H1 (cell line): ENCODE results near the gene KANSL2. TPM values are rescaled to one million over a fixed set of nuclear protein-coding genes. Genes with fewer than 3 reads are reported as not detected.

ENCODE experiments used
- CTCF ChIA-PET: fragments of 300-600 bp; sonication (Branson Sonifier 250); formaldehyde crosslinking; loops from one replicate; lab custom pipeline; 2021; ENCODE audit not compliant: partially characterized antibody; lab: Charles Lee
- POLR2A ChIA-PET: fragments of 300-600 bp; sonication (Branson Sonifier 250); formaldehyde crosslinking; loops from one replicate; lab custom pipeline; 2021; ENCODE audit warnings: inconsistent platforms; ENCODE audit not compliant: partially characterized antibody; lab: Charles Lee
- DNase-seq, 2 experiments: peaks; one replicate each; pipeline versions ENCODE4 v3.0.0 to v3.0.0-alpha.2; 2010 to 2022; ENCODE audit warnings: low spot score in 2 of 2, low read depth in 1 of 2, mixed read lengths in 1 of 2
- FAIRE-seq: peaks from 2 replicates; lab custom pipeline; 2011; peaks lifted over from hg19 to GRCh38; lab: Jason Lieb, UNC
- H2AFZ ChIP-seq: 2 replicates; pipeline ENCODE4 v1.8.1; 2012; ENCODE audit warnings: low read length, inconsistent platforms
- H2AK5ac ChIP-seq: 2 replicates; pipeline ENCODE4 v1.6.1; 2013; ENCODE audit warnings: low read depth, low read length
- H2BK120ac ChIP-seq: replicated peaks from 2 replicates; pipeline ENCODE3; 2013; ENCODE audit warnings: low read depth, low read length, inconsistent platforms
- H2BK12ac ChIP-seq: 2 replicates; pipeline ENCODE4 v1.6.1; 2013; ENCODE audit warnings: low read depth, low read length
- H2BK15ac ChIP-seq: 2 replicates; pipeline ENCODE4 v1.6.1; 2013; ENCODE audit warnings: low read length
- H2BK20ac ChIP-seq: 2 replicates; pipeline ENCODE4 v1.6.1; 2013; ENCODE audit warnings: low read length
- H2BK5ac ChIP-seq: 2 replicates; pipeline ENCODE4 v1.6.1; 2013; ENCODE audit warnings: low read depth, low read length
- H3K14ac ChIP-seq: 2 replicates; pipeline ENCODE4 v1.6.1; 2013; ENCODE audit warnings: inconsistent platforms; ENCODE audit not compliant: insufficient read length
- H3K18ac ChIP-seq: 2 replicates; pipeline ENCODE4 v1.6.1; 2013; ENCODE audit warnings: low read length; ENCODE audit errors: extremely low read depth
- H3K23ac ChIP-seq: 2 replicates; pipeline ENCODE4 v1.6.1; 2013; ENCODE audit warnings: inconsistent platforms; ENCODE audit not compliant: insufficient read length
- H3K23me2 ChIP-seq: 2 replicates; pipeline ENCODE4 v1.6.1; 2013; ENCODE audit warnings: low read depth, low read length
- H3K27ac ChIP-seq: 2 replicates; pipeline ENCODE4 v1.6.1; 2011; ENCODE audit warnings: low read depth, low read length, inconsistent platforms
- H3K27me3 ChIP-seq, 4 experiments: replicated peaks in 1 of 4; 1 replicate in 1 of 4; 2 replicates in 3 of 4; pipeline versions ENCODE4 v1.6.1 to v1.8.1; 2011 to 2013; ENCODE audit warnings: low read length in 3 of 4, mild to moderate bottlenecking in 3 of 4, inconsistent platforms in 2 of 4, mixed read lengths in 2 of 4, moderate library complexity in 1 of 4; ENCODE audit not compliant: control insufficient read depth in 3 of 4, insufficient read depth in 3 of 4; ENCODE audit errors: extremely low read depth in 1 of 4
- H3K36me3 ChIP-seq, 4 experiments: 2 replicates each; pipeline versions ENCODE4 v1.6.1 to v1.8.1; 2011 to 2013; ENCODE audit warnings: mild to moderate bottlenecking in 4 of 4, low read length in 3 of 4, moderate library complexity in 2 of 4, control low read depth in 1 of 4, inconsistent platforms in 1 of 4; ENCODE audit not compliant: insufficient read depth in 4 of 4, control insufficient read depth in 2 of 4
- H3K4ac ChIP-seq: replicated peaks from 2 replicates; pipeline ENCODE3; 2013; ENCODE audit warnings: low read length, low read depth, mixed read lengths, inconsistent platforms; ENCODE audit not compliant: insufficient read length
- H3K4me1 ChIP-seq, 4 experiments: replicated peaks in 1 of 4; 1 replicate in 1 of 4; 2 replicates in 3 of 4; pipeline versions ENCODE4 v1.6.1 to v1.8.1; 2011 to 2013; ENCODE audit warnings: low read length in 3 of 4, inconsistent platforms in 2 of 4, mixed read lengths in 1 of 4; ENCODE audit not compliant: insufficient read depth in 4 of 4, control insufficient read depth in 3 of 4
- H3K4me2 ChIP-seq, 2 experiments: 2 replicates each; pipeline versions ENCODE4 v1.6.1 to v1.8.1; 2011 to 2013; ENCODE audit warnings: low read depth in 2 of 2, low read length in 2 of 2, control low read depth in 1 of 2, inconsistent platforms in 1 of 2, mild to moderate bottlenecking in 1 of 2; ENCODE audit not compliant: insufficient read depth in 1 of 2
- H3K4me3 ChIP-seq, 4 experiments: fragments of 200-600, 300-600 bp in 1 of 4; sonication (generic), shearing (Covaris generic), sonication (Bioruptor Twin) in 1 of 4; 2 replicates each; pipeline versions ENCODE4 v1.5.1 to v1.8.1; 2011 to 2016; ENCODE audit warnings: low read length in 4 of 4, low read depth in 3 of 4, control low read depth in 2 of 4, inconsistent platforms in 2 of 4, mild to moderate bottlenecking in 2 of 4, mixed read lengths in 1 of 4, moderate library complexity in 1 of 4; ENCODE audit not compliant: insufficient read depth in 2 of 4; ENCODE audit errors: extremely low read depth in 1 of 4
- H3K56ac ChIP-seq: replicated peaks from 2 replicates; pipeline ENCODE3; 2013; ENCODE audit warnings: low read depth, mild to moderate bottlenecking, mixed read lengths, low read length, inconsistent platforms; ENCODE audit not compliant: insufficient read length
- H3K79me1 ChIP-seq: 2 replicates; pipeline ENCODE4 v1.6.1; 2013; ENCODE audit warnings: low read depth, low read length, control low read depth
- H3K79me2 ChIP-seq, 2 experiments: 2 replicates each; pipeline versions ENCODE4 v1.6.1 to v1.8.1; 2012 to 2013; ENCODE audit warnings: low read length in 2 of 2, mild to moderate bottlenecking in 2 of 2, inconsistent platforms in 1 of 2; ENCODE audit not compliant: insufficient read depth in 2 of 2, control insufficient read depth in 1 of 2
- H3K9ac ChIP-seq, 4 experiments: replicated peaks in 1 of 4; 1 replicate in 1 of 4; 2 replicates in 3 of 4; pipeline versions ENCODE4 v1.6.1 to v1.8.1; 2011 to 2013; ENCODE audit warnings: low read depth in 3 of 4, low read length in 3 of 4, control low read depth in 2 of 4, mild to moderate bottlenecking in 2 of 4, moderate library complexity in 2 of 4, inconsistent platforms in 1 of 4; ENCODE audit errors: extremely low read depth in 1 of 4
- H3K9me3 ChIP-seq, 2 experiments: 2 replicates each; pipeline versions ENCODE4 v1.6.1 to v1.8.1; 2012 to 2013; ENCODE audit warnings: mild to moderate bottlenecking in 2 of 2, moderate library complexity in 2 of 2, control low read depth in 1 of 2, inconsistent platforms in 1 of 2, low read depth in 1 of 2, low read length in 1 of 2, mixed read lengths in 1 of 2; ENCODE audit not compliant: insufficient read depth in 2 of 2
- H4K20me1 ChIP-seq, 2 experiments: replicated peaks in 1 of 2; 2 replicates each; pipeline versions ENCODE3 to v1.8.1; 2011 to 2013; ENCODE audit warnings: inconsistent platforms in 2 of 2, low read length in 2 of 2, mild to moderate bottlenecking in 1 of 2; ENCODE audit not compliant: insufficient read depth in 2 of 2, control insufficient read depth in 1 of 2
- H4K5ac ChIP-seq: 2 replicates; pipeline ENCODE4 v1.6.1; 2013; ENCODE audit warnings: low read length, low read depth, mixed read lengths, inconsistent platforms; ENCODE audit not compliant: insufficient read length
- H4K8ac ChIP-seq: 2 replicates; pipeline ENCODE4 v1.8.0; 2013; ENCODE audit warnings: mild to moderate bottlenecking, moderate library complexity, low read length, inconsistent platforms; ENCODE audit not compliant: insufficient read depth; ENCODE audit errors: extremely low read depth
- H4K91ac ChIP-seq: replicated peaks from 2 replicates; pipeline ENCODE3; 2013; ENCODE audit warnings: low read length, mixed read lengths, inconsistent platforms; ENCODE audit not compliant: insufficient read length
- CHD2 ChIP-seq: IDR thresholded peaks from 2 replicates; pipeline ENCODE4 v1.6.1; 2012; ENCODE audit warnings: low read length, improper control_type of control experiment
- CTCF ChIP-seq, 3 experiments: IDR thresholded peaks; 1 replicate in 2 of 3; 2 replicates in 1 of 3; pipeline versions ENCODE4 v1.5.1 to v1.6.1; 2011; ENCODE audit warnings: low read length in 3 of 3, mild to moderate bottlenecking in 3 of 3, inconsistent platforms in 2 of 3, low read depth in 1 of 3, moderate library complexity in 1 of 3; ENCODE audit not compliant: insufficient read depth in 1 of 3; ENCODE audit errors: control extremely low read depth in 1 of 3
- NANOG ChIP-seq: IDR thresholded peaks from 2 replicates; pipeline ENCODE4 v1.6.1; 2011; ENCODE audit warnings: low read length, low read depth, mild to moderate bottlenecking, inconsistent platforms; ENCODE audit not compliant: insufficient read depth, poor library complexity, severe bottlenecking
- NRF1 ChIP-seq: IDR thresholded peaks from 2 replicates; pipeline ENCODE4 v1.6.1; 2011; ENCODE audit warnings: mild to moderate bottlenecking, low read depth, low read length, improper control_type of control experiment
- POLR2AphosphoS5 ChIP-seq: IDR thresholded peaks from 2 replicates; pipeline ENCODE4 v1.6.1; 2011; ENCODE audit warnings: low read depth, low read length
- RNF2 ChIP-seq: fragments of 200-900, 300-1000 bp; sonication (generic); IDR thresholded peaks from 2 replicates; pipeline ENCODE4 v1.7.1; 2016; ENCODE audit warnings: borderline replicate concordance, low read depth, mild to moderate bottlenecking, antibody characterized with exemption, low read length; ENCODE audit not compliant: poor library complexity, severe bottlenecking; ENCODE audit errors: missing control alignments
- SRF ChIP-seq: IDR thresholded peaks from 2 replicates; pipeline ENCODE4 v1.6.1; 2011; ENCODE audit warnings: mild to moderate bottlenecking, low read depth, low read length, moderate library complexity
- TAF1 ChIP-seq: IDR thresholded peaks from 2 replicates; pipeline ENCODE4 v1.6.1; 2011; ENCODE audit warnings: mild to moderate bottlenecking, low read depth, low read length
- TBP ChIP-seq: IDR thresholded peaks from 2 replicates; pipeline ENCODE4 v1.6.1; 2011; ENCODE audit warnings: low read depth, low read length, improper control_type of control experiment
- USF2 ChIP-seq: IDR thresholded peaks from 2 replicates; pipeline ENCODE4 v1.6.1; 2011; ENCODE audit warnings: low read length, improper control_type of control experiment
- WGBS, 2 experiments: shearing (Covaris generic) in 1 of 2; methylation state at CpG; one replicate each; pipeline versions ENCODE4 v1.1.6 to v1.1.7; 2013 to 2015; ENCODE audit warnings: low lambda C conversion rate in 2 of 2, mixed read lengths in 2 of 2, inconsistent platforms in 1 of 2, low coverage in 1 of 2, missing lambda C conversion rate in 1 of 2; ENCODE audit not compliant: insufficient replicate concordance in 2 of 2, insufficient coverage in 1 of 2, insufficient read length in 1 of 2; ENCODE audit errors: extremely low coverage in 1 of 2, missing lambda C conversion rate in 1 of 2; 5-methylcytosine and 5-hydroxymethylcytosine counted together
- polyA plus RNA-seq, 7 experiments: library from polyadenylated mRNA; depleted of rRNA in 3 of 7; stranded (reverse) in 5 of 7; unstranded in 2 of 7; fragments of >200 nt in 5 of 7; fragments of 200-250 nt in 2 of 7; gene quantifications; 1 replicate in 5 of 7; 2 replicates in 1 of 7; 4 replicates in 1 of 7; pipeline versions ENCODE4 v1.2.1 to v1.2.3, GENCODE V29; 2011 to 2013; ENCODE audit warnings: missing spikeins in 2 of 7, mixed read lengths in 2 of 7
- total RNA-seq: library from RNA; stranded (reverse); fragmentation: NEBNext Ultra II Directional; extraction: Animal tissue kit (Norgen Biotek cat#: 25700); gene quantifications from 2 replicates; pipeline ENCODE4 v1.2.1, GENCODE V29; 2021

The KANSL2 gene
- total and polyA plus RNA-seq, 2 of the 8 experiments (the other 6 are each of a cell fraction or from before 2014, with no cell fraction given): 48.4 to 50.7 TPM

DNA sequence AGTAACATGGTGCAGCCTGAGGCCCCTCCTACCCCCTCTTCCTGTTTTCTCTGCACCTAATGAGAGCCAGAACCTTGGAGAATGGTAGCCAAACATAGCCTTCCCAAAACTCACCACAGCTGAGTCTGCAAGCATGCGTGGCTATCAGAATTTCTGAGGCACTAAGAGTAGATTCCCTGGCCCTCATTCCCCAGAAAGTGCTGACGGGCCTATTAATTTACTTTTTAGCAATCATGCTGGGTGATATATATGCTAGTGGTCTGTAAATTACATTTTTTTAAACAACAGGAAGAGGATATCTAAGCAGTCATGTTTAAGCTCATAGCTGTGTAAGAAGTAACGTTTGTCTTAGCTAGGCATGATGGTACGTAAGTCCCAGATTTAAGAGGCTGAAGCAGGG is 30.4 kb downstream of the KANSL2 start:
- no peak for DNase-seq
- Histone ChIP-seq H3K4ac (no peak overlapping the region), H4K5ac (no peak overlapping the region), H3K9me3 (no peaks in the 10 kb centered on the region), H4K91ac (no peak overlapping the region), H3K36me3 (peaks cover 19 to 66% (median 46%) of the 10 kb centered on the region in 4 experiments), H3K18ac (no peak overlapping the region), H3K4me2 (no peak overlapping the region), H2BK15ac (no peak overlapping the region), H3K79me2 (no peaks in the 10 kb centered on the region), H3K56ac (no peak overlapping the region), H2BK20ac (no peak overlapping the region), H2AFZ (no peak overlapping the region), H3K14ac (no peak overlapping the region), H3K9ac (no peak overlapping the region), H2BK120ac (no peak overlapping the region), H2BK12ac (no peak overlapping the region), H2AK5ac (no peak overlapping the region), H3K4me3 (no peak overlapping the region), H3K23me2 (no peaks in the 10 kb centered on the region), H3K4me1 (no peaks in the 10 kb centered on the region), H3K23ac (no peak overlapping the region), H2BK5ac (no peak overlapping the region), H3K79me1 (no peaks in the 10 kb centered on the region), H4K8ac (no peak overlapping the region), H3K27ac (no peak overlapping the region), H3K27me3 (no peaks in the 10 kb centered on the region), H4K20me1 (peaks cover 3 to 6% of the 10 kb centered on the region in 2 experiments)
- POLR2A ChIA-PET: interaction anchor here (0.7 to 1.9 kb wide), 10 partner anchors 10 to 39 kb away, joined by 3 to 8 read pairs (median 4); no protein-coding TSS in a partner anchor
- WGBS, 2 experiments: 73% methylated on average over 4 of the region's 4 CpGs; no CpG with 5 or more reads in 1 of the 2 experiments
- CTCF ChIA-PET: interaction anchor here (0.7 to 1.2 kb wide), 2 partner anchors 22 to 110 kb away, joined by 3 to 4 read pairs; no protein-coding TSS in a partner anchor
- FAIRE-seq: no peak
- TF ChIP-seq RNF2: no peak
- TF ChIP-seq TBP: no peak
- no peak for TF ChIP-seq SRF
- no peak for TF ChIP-seq NRF1
- TF ChIP-seq CTCF (IDR thresholded peaks at IDR 0.05; ENCODE audit: control extremely low read depth in 1 of 3, insufficient read depth in 1 of 3, low read depth in 1 of 3, low read length in 3 of 3): no peak
- no peak for TF ChIP-seq CHD2
- no peak for TF ChIP-seq NANOG
- no peak for TF ChIP-seq USF2
- TF ChIP-seq TAF1: no peak
- TF ChIP-seq POLR2AphosphoS5: no peak
